IMR-90 (cell line): ENCODE measurements around the gene TUB.

ENCODE experiments used
- CTCF ChIP-seq: conservative IDR thresholded peaks from 2 replicates; pipeline ENCODE4 v1.5.1; 2012; ENCODE audit warnings: mild to moderate bottlenecking, low read depth, low read length, improper control_type of control experiment
- MAFK ChIP-seq: IDR thresholded peaks from 2 replicates; pipeline ENCODE4 v1.6.1; 2012; ENCODE audit warnings: low read depth, low read length, improper control_type of control experiment
- POLR2A ChIP-seq: IDR thresholded peaks from 2 replicates; pipeline ENCODE4 v1.6.1; 2012; ENCODE audit warnings: mild to moderate bottlenecking, low read depth, low read length
- RCOR1 ChIP-seq: IDR thresholded peaks from 2 replicates; pipeline ENCODE4 v1.6.1; 2012; ENCODE audit warnings: mild to moderate bottlenecking, low read length, improper control_type of control experiment; ENCODE audit not compliant: insufficient replicate concordance

- no peak for TF ChIP-seq CTCF
- TF ChIP-seq POLR2A, result no peak
- no peak for TF ChIP-seq RCOR1
- no peak for TF ChIP-seq MAFK
These were observed 68.7 kb downstream of the TUB start for GRCh38 chr11:8149726-8150125.
